GM23338 (cell line): ENCODE measurements around the gene DGKH. TPM values are rescaled to one million over a fixed set of nuclear protein-coding genes. Genes with fewer than 3 reads are reported as not detected.

Experiments
- CREB1 ChIP-seq: fragments of 250-450 bp; sonication (Bioruptor Pico); IDR thresholded peaks from 2 replicates; pipeline ENCODE4 v1.5.0; 2020; ENCODE audit warnings: low read depth, mild to moderate bottlenecking, moderate library complexity
- EZH2 ChIP-seq: fragments of 200-600 bp; sonication (generic); IDR thresholded peaks from one replicate; pipeline ENCODE4 v1.8.0; 2017; ENCODE audit warnings: antibody characterized with exemption, mild to moderate bottlenecking, low read depth; ENCODE audit not compliant: unreplicated experiment
- EZH2phosphoT487 ChIP-seq: fragments of 200-600 bp; sonication (generic); IDR thresholded peaks from one replicate; pipeline ENCODE4 v1.8.1; 2018; ENCODE audit warnings: antibody characterized with exemption; ENCODE audit not compliant: unreplicated experiment
- NANOG ChIP-seq: IDR thresholded peaks from 2 replicates; pipeline ENCODE4 v1.6.1; 2016; ENCODE audit warnings: antibody characterized with exemption, borderline replicate concordance
- POLR2AphosphoS5 ChIP-seq: IDR thresholded peaks from 2 replicates; pipeline ENCODE4 v1.6.1; 2016; ENCODE audit warnings: antibody characterized with exemption, low read depth
- STAT1 ChIP-seq: IDR thresholded peaks from one replicate; pipeline ENCODE4 v1.6.1; 2016; ENCODE audit warnings: antibody characterized with exemption; ENCODE audit not compliant: unreplicated experiment
- ZNF114 ChIP-seq: fragments of 250-450 bp; sonication (Bioruptor Pico); IDR thresholded peaks from 2 replicates; pipeline ENCODE4 v1.5.0; 2020; ENCODE audit warnings: mild to moderate bottlenecking, moderate library complexity
- ZNF331 ChIP-seq: fragments of 250-450 bp; sonication (Bioruptor Pico); IDR thresholded peaks from 2 replicates; pipeline ENCODE4 v1.5.0; 2020; ENCODE audit warnings: low read depth, mild to moderate bottlenecking, moderate library complexity
- ZNF462 ChIP-seq: fragments of 250-450 bp; sonication (Bioruptor Pico); IDR thresholded peaks from 2 replicates; pipeline ENCODE4 v1.5.0; 2020; ENCODE audit warnings: mild to moderate bottlenecking, moderate library complexity
- polyA plus RNA-seq: library from polyadenylated mRNA; unstranded; fragments of >200 nt; fragmentation: Nextera tagmentation; extraction: Ambion mirVana; gene quantifications from 2 replicates; pipeline ENCODE4 v1.2.1, GENCODE V29; 2016
- total RNA-seq: library from RNA; depleted of rRNA; stranded (reverse); fragments of >200 nt; shearing (Covaris generic); gene quantifications from 2 replicates; pipeline ENCODE4 v1.2.3, GENCODE V29; 2014
- TF ChIP-seq, protein P1 (sequence below): IDR thresholded peaks from 2 replicates; pipeline ENCODE4 v1.6.1; 2016; ENCODE audit warnings: antibody characterized with exemption

Gene DGKH
- total and polyA plus RNA-seq, 2 experiments from 2014 or later, result 2.1 to 7.5 TPM

GRCh38 chr13:42277618-42278276 is 229.3 kb downstream of the DGKH start (continued):
- no peak for TF ChIP-seq ZNF462
- TF ChIP-seq ZNF114, result no peak
- no peak for TF ChIP-seq EZH2
- no peak for TF ChIP-seq STAT1
- no peak for TF ChIP-seq POLR2AphosphoS5
- TF ChIP-seq, protein P1, sequence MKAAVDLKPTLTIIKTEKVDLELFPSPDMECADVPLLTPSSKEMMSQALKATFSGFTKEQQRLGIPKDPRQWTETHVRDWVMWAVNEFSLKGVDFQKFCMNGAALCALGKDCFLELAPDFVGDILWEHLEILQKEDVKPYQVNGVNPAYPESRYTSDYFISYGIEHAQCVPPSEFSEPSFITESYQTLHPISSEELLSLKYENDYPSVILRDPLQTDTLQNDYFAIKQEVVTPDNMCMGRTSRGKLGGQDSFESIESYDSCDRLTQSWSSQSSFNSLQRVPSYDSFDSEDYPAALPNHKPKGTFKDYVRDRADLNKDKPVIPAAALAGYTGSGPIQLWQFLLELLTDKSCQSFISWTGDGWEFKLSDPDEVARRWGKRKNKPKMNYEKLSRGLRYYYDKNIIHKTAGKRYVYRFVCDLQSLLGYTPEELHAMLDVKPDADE, result no peak
- no peak for TF ChIP-seq NANOG
- TF ChIP-seq CREB1 (CRISPR knock-in tag), result no peak
- no peak for TF ChIP-seq ZNF331 (CRISPR knock-in tag)
- no peak for TF ChIP-seq EZH2phosphoT487
